ENCODE data around the gene EPM2A. TPM values are rescaled to one million over a fixed set of nuclear protein-coding genes. Genes with fewer than 3 reads are reported as not detected.
"Not testable (repeated sequence)": the region's sequence is repeated elsewhere in the genome, so short reads cannot be mapped to it uniquely, and the experiment has no call there.

EPM2A gene
- total and polyA plus RNA-seq, 2 donors (not counting 1 experiment from before 2014, with no cell fraction given), result 4.1 to 8.3 TPM

DNA sequence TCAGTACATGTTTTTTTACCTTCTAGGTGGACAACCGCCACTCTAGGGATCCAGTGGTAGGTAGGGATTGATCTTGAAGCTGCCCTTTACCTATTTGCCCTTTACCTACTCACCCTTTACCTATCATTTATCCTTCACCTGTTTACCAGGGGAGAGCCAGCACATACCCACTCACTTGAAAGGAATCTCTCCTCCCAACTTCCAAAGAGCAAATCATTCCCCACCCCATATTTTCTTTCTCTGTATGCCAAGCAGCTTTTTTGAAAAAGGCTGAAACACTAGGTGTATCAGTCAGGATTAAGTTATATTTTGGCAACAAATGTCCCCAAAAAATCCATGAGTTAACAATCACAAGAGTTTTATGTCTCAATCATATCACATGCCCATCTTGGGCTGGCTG, 10.5 kb upstream of the EPM2A start:
- Histone ChIP-seq H3K79me2 (ENCODE audit: control insufficient read depth, insufficient read depth, low read length) (no peaks in the 10 kb centered on the region), H3K9ac (ENCODE audit: insufficient read depth, low read length) (no peak overlapping the region), H3K27me3 (ENCODE audit: control insufficient read depth, insufficient read depth, low read length) (no peaks in the 10 kb centered on the region), H2AFZ (ENCODE audit: low read length) (no peak overlapping the region), H3K4me2 (ENCODE audit: extremely low read depth, insufficient read depth, low read length) (no peak overlapping the region), H4K20me1 (ENCODE audit: control insufficient read depth, extremely low read depth, insufficient read depth, low read length) (no peaks in the 10 kb centered on the region), H3K4me3 (replicated peaks in 1 of 4; ENCODE audit: control extremely low read depth in 1 of 4, insufficient read depth in 1 of 4, low read depth in 3 of 4, low read length in 4 of 4) (no peak overlapping the region), H3K4me1 (ENCODE audit: control insufficient read depth, extremely low read depth, insufficient read depth, low read length) (peaks cover 2% of the 10 kb centered on the region), H3K27ac (ENCODE audit: insufficient read depth, low read length) (no peak overlapping the region), H3K9me3 (ENCODE audit: control insufficient read depth, insufficient read depth, low read depth, low read length) (no peaks in the 10 kb centered on the region), H3K36me3 (ENCODE audit: control insufficient read depth, insufficient read depth, low read length) (no peaks in the 10 kb centered on the region)
- TF ChIP-seq, protein P1, sequence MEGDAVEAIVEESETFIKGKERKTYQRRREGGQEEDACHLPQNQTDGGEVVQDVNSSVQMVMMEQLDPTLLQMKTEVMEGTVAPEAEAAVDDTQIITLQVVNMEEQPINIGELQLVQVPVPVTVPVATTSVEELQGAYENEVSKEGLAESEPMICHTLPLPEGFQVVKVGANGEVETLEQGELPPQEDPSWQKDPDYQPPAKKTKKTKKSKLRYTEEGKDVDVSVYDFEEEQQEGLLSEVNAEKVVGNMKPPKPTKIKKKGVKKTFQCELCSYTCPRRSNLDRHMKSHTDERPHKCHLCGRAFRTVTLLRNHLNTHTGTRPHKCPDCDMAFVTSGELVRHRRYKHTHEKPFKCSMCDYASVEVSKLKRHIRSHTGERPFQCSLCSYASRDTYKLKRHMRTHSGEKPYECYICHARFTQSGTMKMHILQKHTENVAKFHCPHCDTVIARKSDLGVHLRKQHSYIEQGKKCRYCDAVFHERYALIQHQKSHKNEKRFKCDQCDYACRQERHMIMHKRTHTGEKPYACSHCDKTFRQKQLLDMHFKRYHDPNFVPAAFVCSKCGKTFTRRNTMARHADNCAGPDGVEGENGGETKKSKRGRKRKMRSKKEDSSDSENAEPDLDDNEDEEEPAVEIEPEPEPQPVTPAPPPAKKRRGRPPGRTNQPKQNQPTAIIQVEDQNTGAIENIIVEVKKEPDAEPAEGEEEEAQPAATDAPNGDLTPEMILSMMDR (conservative IDR thresholded peaks at IDR 0.05 in 1 of 2, IDR thresholded peaks at IDR 0.05 in 1 of 2; ENCODE audit: low read depth in 1 of 2, low read length in 2 of 2), result no peak
- no peak for TF ChIP-seq EZH2 (IDR thresholded peaks at IDR 0.05; ENCODE audit: low read length, missing control alignments)
- DNase-seq (ENCODE audit: low read depth in 2 of 2), result no peak

DNA sequence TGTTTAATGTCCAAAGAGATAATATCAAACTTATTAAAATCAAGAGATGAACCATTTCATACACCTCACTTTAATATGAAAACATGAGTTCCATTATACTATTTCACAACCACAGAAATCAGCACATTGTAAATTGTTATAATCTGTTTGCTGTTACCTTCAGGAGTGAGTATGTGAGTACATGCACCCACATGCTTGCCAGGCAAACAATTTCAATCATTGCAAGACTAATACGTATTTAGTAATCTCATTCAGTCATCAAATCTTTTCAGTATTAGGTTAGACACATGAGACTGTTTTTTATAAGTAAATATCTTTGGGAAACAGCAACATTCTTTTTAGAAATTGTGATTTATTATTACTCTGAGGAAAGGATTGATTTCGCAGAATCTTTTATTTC, 9.3 kb upstream of the EPM2A start:
- Histone ChIP-seq H3K9me3 (ENCODE audit: control insufficient read depth, insufficient read depth, low read depth, low read length) (no peaks in the 10 kb centered on the region), H3K36me3 (ENCODE audit: control insufficient read depth, insufficient read depth, low read length) (no peaks in the 10 kb centered on the region), H3K9ac (ENCODE audit: insufficient read depth, low read length) (no peak overlapping the region), H3K4me1 (ENCODE audit: control insufficient read depth, extremely low read depth, insufficient read depth, low read length) (no peaks in the 10 kb centered on the region), H3K4me2 (ENCODE audit: extremely low read depth, insufficient read depth, low read length) (no peak overlapping the region), H4K20me1 (ENCODE audit: control insufficient read depth, extremely low read depth, insufficient read depth, low read length) (no peaks in the 10 kb centered on the region), H3K4me3 (replicated peaks in 1 of 4; ENCODE audit: control extremely low read depth in 1 of 4, insufficient read depth in 1 of 4, low read depth in 3 of 4, low read length in 4 of 4) (no peak overlapping the region), H2AFZ (ENCODE audit: low read length) (no peak overlapping the region), H3K79me2 (ENCODE audit: control insufficient read depth, insufficient read depth, low read length) (no peaks in the 10 kb centered on the region), H3K27ac (ENCODE audit: insufficient read depth, low read length) (no peak overlapping the region), H3K27me3 (ENCODE audit: control insufficient read depth, insufficient read depth, low read length) (no peaks in the 10 kb centered on the region)
- TF ChIP-seq EZH2 (IDR thresholded peaks at IDR 0.05; ENCODE audit: low read length, missing control alignments), result no peak
- TF ChIP-seq, protein P1 (conservative IDR thresholded peaks at IDR 0.05 in 1 of 2, IDR thresholded peaks at IDR 0.05 in 1 of 2; ENCODE audit: low read depth in 1 of 2, low read length in 2 of 2), result no peak
- no peak for DNase-seq (ENCODE audit: low read depth in 2 of 2)

DNA sequence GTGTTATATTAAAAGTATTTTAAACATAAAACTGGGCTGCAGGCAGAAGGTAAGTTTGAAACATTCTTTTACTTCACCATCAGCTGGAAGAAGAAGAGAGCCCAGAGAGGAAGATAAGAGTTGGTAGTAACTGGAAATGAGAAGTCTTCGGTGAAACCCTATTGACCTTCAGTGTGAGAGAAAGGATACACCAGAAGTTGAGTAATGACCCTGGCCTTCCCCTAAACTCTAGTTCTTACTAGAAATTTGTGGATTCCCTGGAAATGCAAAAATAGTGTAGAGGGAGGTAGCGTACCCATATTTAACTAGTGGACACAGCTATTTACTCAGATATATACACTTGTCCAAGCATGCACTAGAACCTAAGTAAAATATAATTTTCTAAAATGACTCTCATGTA, 8.0 kb upstream of the EPM2A start:
- Histone ChIP-seq H3K4me2 (ENCODE audit: extremely low read depth, insufficient read depth, low read length) (no peak overlapping the region), H3K9ac (ENCODE audit: insufficient read depth, low read length) (no peak overlapping the region), H3K36me3 (ENCODE audit: control insufficient read depth, insufficient read depth, low read length) (no peaks in the 10 kb centered on the region), H3K4me1 (ENCODE audit: control insufficient read depth, extremely low read depth, insufficient read depth, low read length) (no peaks in the 10 kb centered on the region), H3K27me3 (ENCODE audit: control insufficient read depth, insufficient read depth, low read length) (no peaks in the 10 kb centered on the region), H3K4me3 (replicated peaks in 1 of 4; ENCODE audit: control extremely low read depth in 1 of 4, insufficient read depth in 1 of 4, low read depth in 3 of 4, low read length in 4 of 4) (no peak overlapping the region), H2AFZ (ENCODE audit: low read length) (no peak overlapping the region), H3K9me3 (ENCODE audit: control insufficient read depth, insufficient read depth, low read depth, low read length) (no peaks in the 10 kb centered on the region), H3K79me2 (ENCODE audit: control insufficient read depth, insufficient read depth, low read length) (no peaks in the 10 kb centered on the region), H3K27ac (ENCODE audit: insufficient read depth, low read length) (no peak overlapping the region), H4K20me1 (ENCODE audit: control insufficient read depth, extremely low read depth, insufficient read depth, low read length) (no peaks in the 10 kb centered on the region)
- TF ChIP-seq, protein P1 (conservative IDR thresholded peaks at IDR 0.05 in 1 of 2, IDR thresholded peaks at IDR 0.05 in 1 of 2; ENCODE audit: low read depth in 1 of 2, low read length in 2 of 2), result no peak
- TF ChIP-seq EZH2 (IDR thresholded peaks at IDR 0.05; ENCODE audit: low read length, missing control alignments), result no peak
- no peak for DNase-seq (ENCODE audit: low read depth in 2 of 2)

DNA sequence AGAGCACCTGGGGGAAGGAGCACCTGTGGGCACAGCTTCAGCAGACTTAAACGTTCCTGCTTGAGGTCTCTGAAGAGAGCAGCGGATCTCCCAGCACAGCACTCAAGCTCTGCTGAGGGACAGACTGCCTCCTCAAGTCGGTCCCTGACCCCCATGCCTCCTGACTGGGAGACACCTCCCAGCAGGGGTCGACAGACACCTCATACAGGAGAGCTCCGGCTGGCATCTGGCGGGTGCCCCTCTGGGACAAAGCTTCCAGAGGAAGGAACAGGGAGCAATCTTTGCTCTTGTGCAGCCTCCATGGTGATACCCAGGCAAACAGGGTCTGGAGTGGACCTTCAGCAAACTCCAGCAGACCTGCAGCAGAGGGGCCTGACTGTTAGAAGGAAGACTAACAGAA, 7.2 kb upstream of the EPM2A start:
- DNase-seq (ENCODE audit: low read depth in 2 of 2); H4K20me1 ChIP-seq (ENCODE audit: control insufficient read depth, extremely low read depth, insufficient read depth, low read length); H3K4me3 ChIP-seq (replicated peaks in 1 of 4; ENCODE audit: control extremely low read depth in 1 of 4, insufficient read depth in 1 of 4, low read depth in 3 of 4, low read length in 4 of 4); H3K4me1 ChIP-seq (ENCODE audit: control insufficient read depth, extremely low read depth, insufficient read depth, low read length); H3K36me3 ChIP-seq (ENCODE audit: control insufficient read depth, insufficient read depth, low read length); H3K79me2 ChIP-seq (ENCODE audit: control insufficient read depth, insufficient read depth, low read length); H3K9ac ChIP-seq (ENCODE audit: insufficient read depth, low read length); H3K27ac ChIP-seq (ENCODE audit: insufficient read depth, low read length); H3K4me2 ChIP-seq (ENCODE audit: extremely low read depth, insufficient read depth, low read length); H3K27me3 ChIP-seq (ENCODE audit: control insufficient read depth, insufficient read depth, low read length); H2AFZ ChIP-seq (ENCODE audit: low read length); H3K9me3 ChIP-seq (ENCODE audit: control insufficient read depth, insufficient read depth, low read depth, low read length): not testable (repeated sequence)

DNA sequence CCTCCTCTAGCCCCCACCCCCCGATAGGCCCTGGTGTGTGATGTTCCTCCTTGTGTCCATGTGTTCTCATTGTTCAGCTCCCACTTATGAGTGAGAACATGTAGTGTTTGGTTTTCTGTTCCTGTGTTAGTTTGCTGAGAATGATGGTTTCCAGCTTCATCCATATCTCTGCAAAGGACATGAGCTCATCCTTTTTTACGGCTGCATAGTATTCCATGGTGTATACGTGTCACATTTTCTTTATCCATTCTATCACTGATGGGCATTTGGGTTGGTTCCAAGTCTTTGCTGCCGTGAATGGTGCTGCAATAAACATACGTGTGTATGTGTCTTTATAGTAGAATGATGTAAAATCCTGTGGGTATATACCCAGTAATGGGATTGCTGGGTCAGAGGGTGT, 4.4 kb upstream of the EPM2A start:
- not testable (repeated sequence) for H3K4me2 ChIP-seq (ENCODE audit: extremely low read depth, insufficient read depth, low read length); H4K20me1 ChIP-seq (ENCODE audit: control insufficient read depth, extremely low read depth, insufficient read depth, low read length)

More for the DNA sequence above, 4.4 kb upstream of the EPM2A start:
- H3K79me2 ChIP-seq (ENCODE audit: control insufficient read depth, insufficient read depth, low read length); H3K27me3 ChIP-seq (ENCODE audit: control insufficient read depth, insufficient read depth, low read length); H3K9ac ChIP-seq (ENCODE audit: insufficient read depth, low read length); H3K36me3 ChIP-seq (ENCODE audit: control insufficient read depth, insufficient read depth, low read length); H2AFZ ChIP-seq (ENCODE audit: low read length); H3K27ac ChIP-seq (ENCODE audit: insufficient read depth, low read length); H3K4me3 ChIP-seq (replicated peaks in 1 of 4; ENCODE audit: control extremely low read depth in 1 of 4, insufficient read depth in 1 of 4, low read depth in 3 of 4, low read length in 4 of 4); H3K4me1 ChIP-seq (ENCODE audit: control insufficient read depth, extremely low read depth, insufficient read depth, low read length); DNase-seq (ENCODE audit: low read depth in 2 of 2); H3K9me3 ChIP-seq (ENCODE audit: control insufficient read depth, insufficient read depth, low read depth, low read length): not testable (repeated sequence)
